ENCODE results near the gene KSR2. TPM values are rescaled to one million over a fixed set of nuclear protein-coding genes. Genes with fewer than 3 reads are reported as not detected.

Gene KSR2
- total RNA-seq, 1 donor from 2014 or later = under 0.01 TPM

- intact Hi-C loops (cut with micrococcal nuclease) = no loop called here
Observed at GRCh38 chr12:117583677-117584225, 385.0 kb downstream of the KSR2 start.

- intact Hi-C loops (cut with micrococcal nuclease) = no loop called here
Observed at GRCh38 chr12:117583092-117583491, 385.7 kb downstream of the KSR2 start.

- intact Hi-C loops (cut with micrococcal nuclease) = no loop called here
Observed at GRCh38 chr12:117582135-117582784, 386.5 kb downstream of the KSR2 start.

GRCh38 chr12:117580718-117581062 lies 388.1 kb downstream of the KSR2 start:
- intact Hi-C loops (cut with micrococcal nuclease) = no loop called here

- intact Hi-C loops (cut with micrococcal nuclease) = no loop called here
Observed at GRCh38 chr12:117580015-117580717, 388.6 kb downstream of the KSR2 start.

GRCh38 chr12:117577122-117577657 lies 391.6 kb downstream of the KSR2 start:
- intact Hi-C loops (cut with micrococcal nuclease) = no loop called here

GRCh38 chr12:117576053-117576452 lies 392.7 kb downstream of the KSR2 start:
- intact Hi-C loops (cut with micrococcal nuclease) = no loop called here

GRCh38 chr12:117574655-117575054 lies 394.1 kb downstream of the KSR2 start:
- intact Hi-C loops (cut with micrococcal nuclease) = no loop called here

GRCh38 chr12:117572755-117573154 lies 396.0 kb downstream of the KSR2 start:
- intact Hi-C loops (cut with micrococcal nuclease) = no loop called here

GRCh38 chr12:117571321-117571720 lies 397.5 kb downstream of the KSR2 start:
- intact Hi-C loops (cut with micrococcal nuclease) = no loop called here

GRCh38 chr12:117570608-117571007 lies 398.2 kb downstream of the KSR2 start:
- intact Hi-C loops (cut with micrococcal nuclease) = no loop called here

- intact Hi-C loops (cut with micrococcal nuclease) = no loop called here
Observed at GRCh38 chr12:117567644-117568216, 401.1 kb downstream of the KSR2 start.

GRCh38 chr12:117564881-117565280 lies 403.9 kb downstream of the KSR2 start:
- intact Hi-C loops (cut with micrococcal nuclease) = no loop called here

GRCh38 chr12:117563706-117564105 lies 405.1 kb downstream of the KSR2 start:
- intact Hi-C loops (cut with micrococcal nuclease) = no loop called here

- intact Hi-C loops (cut with micrococcal nuclease) = no loop called here
Observed at GRCh38 chr12:117563007-117563406, 405.8 kb downstream of the KSR2 start.

GRCh38 chr12:117561990-117562389 lies 406.8 kb downstream of the KSR2 start:
- intact Hi-C loops (cut with micrococcal nuclease) = no loop called here

GRCh38 chr12:117559978-117560377 lies 408.8 kb downstream of the KSR2 start:
- intact Hi-C loops (cut with micrococcal nuclease) = no loop called here

GRCh38 chr12:117555889-117556288 lies 412.9 kb downstream of the KSR2 start:
- intact Hi-C loops (cut with micrococcal nuclease) = no loop called here

- intact Hi-C loops (cut with micrococcal nuclease) = no loop called here
Observed at GRCh38 chr12:117552971-117553370, 415.8 kb downstream of the KSR2 start.

GRCh38 chr12:117551665-117552064 lies 417.1 kb downstream of the KSR2 start:
- intact Hi-C loops (cut with micrococcal nuclease) = no loop called here

- intact Hi-C loops (cut with micrococcal nuclease) = loop anchor here (5.0 kb wide), 1 partner anchor 50 kb away; no protein-coding TSS in a partner anchor
Observed at GRCh38 chr12:117547209-117547608, 421.6 kb downstream of the KSR2 start.

GRCh38 chr12:117545216-117545615 lies 423.6 kb downstream of the KSR2 start:
- intact Hi-C loops (cut with micrococcal nuclease) = loop anchor here (5.0 kb wide), 1 partner anchor 52 kb away; no protein-coding TSS in a partner anchor
